ENCODE results near the gene BANK1. TPM values are rescaled to one million over a fixed set of nuclear protein-coding genes. Genes with fewer than 3 reads are reported as not detected.

Gene BANK1
- total and polyA plus RNA-seq, 2 of the 8 experiments (the other 6 are each of a cell fraction or from before 2014, with no cell fraction given) = 0.59 to 0.93 TPM

- TF ChIP-seq RBBP5 (IDR thresholded peaks at IDR 0.05; ENCODE audit: borderline replicate concordance, low read depth, low read length) (no peak), SRF (IDR thresholded peaks at IDR 0.05; ENCODE audit: low read depth, low read length) (no peak)
Measured at GRCh38 chr4:101942891-101943290, 152.4 kb downstream of the BANK1 start (continued).
